Nephron (organoid): ENCODE results near the gene KCTD16.
A peak's percentile ranks its signal among the peaks of the same experiment; 100 is the strongest.

Experiments used
- H3K27ac Mint-ChIP-seq, 3 experiments: 2 replicates each; pipeline ENCODE4 v1.8.0; 2020; ENCODE audit warnings: mixed read lengths in 3 of 3, mild to moderate bottlenecking in 2 of 3, moderate library complexity in 1 of 3
- H3K27me3 Mint-ChIP-seq: 2 replicates; pipeline ENCODE4 v1.8.0; 2021; ENCODE audit warnings: low read depth, mild to moderate bottlenecking, moderate library complexity, mixed read lengths
- H3K36me3 Mint-ChIP-seq: 2 replicates; pipeline ENCODE4 v1.8.0; 2020; ENCODE audit warnings: low read depth, mixed read lengths
- H3K4me1 Mint-ChIP-seq: 2 replicates; pipeline ENCODE4 v1.8.0; 2020; ENCODE audit warnings: mixed read lengths
- H3K4me3 Mint-ChIP-seq, 3 experiments: 2 replicates each; pipeline ENCODE4 v1.8.0; 2020; ENCODE audit warnings: mild to moderate bottlenecking in 3 of 3, mixed read lengths in 3 of 3, moderate library complexity in 2 of 3
- H3K9me3 Mint-ChIP-seq: 2 replicates; pipeline ENCODE4 v1.8.0; 2020; ENCODE audit warnings: mixed read lengths
- TF ChIP-seq, protein P1 (sequence below), 3 experiments: fragments of 200-600 bp; sonication (generic); IDR thresholded peaks; one replicate each; pipeline ENCODE4 v1.5.0; 2021; ENCODE audit warnings: antibody characterized with exemption in 3 of 3; ENCODE audit not compliant: unreplicated experiment in 3 of 3

KCTD16 gene

GRCh38 chr5:144386315-144386714, 215.6 kb downstream of the KCTD16 start:
- H3K36me3 Mint-ChIP-seq, result no peaks in the 10 kb centered on the region
- peaks cover 1% of the 10 kb centered on the region for H3K9me3 Mint-ChIP-seq
- no peaks in the 10 kb centered on the region for H3K4me1 Mint-ChIP-seq
- TF ChIP-seq, protein P1, sequence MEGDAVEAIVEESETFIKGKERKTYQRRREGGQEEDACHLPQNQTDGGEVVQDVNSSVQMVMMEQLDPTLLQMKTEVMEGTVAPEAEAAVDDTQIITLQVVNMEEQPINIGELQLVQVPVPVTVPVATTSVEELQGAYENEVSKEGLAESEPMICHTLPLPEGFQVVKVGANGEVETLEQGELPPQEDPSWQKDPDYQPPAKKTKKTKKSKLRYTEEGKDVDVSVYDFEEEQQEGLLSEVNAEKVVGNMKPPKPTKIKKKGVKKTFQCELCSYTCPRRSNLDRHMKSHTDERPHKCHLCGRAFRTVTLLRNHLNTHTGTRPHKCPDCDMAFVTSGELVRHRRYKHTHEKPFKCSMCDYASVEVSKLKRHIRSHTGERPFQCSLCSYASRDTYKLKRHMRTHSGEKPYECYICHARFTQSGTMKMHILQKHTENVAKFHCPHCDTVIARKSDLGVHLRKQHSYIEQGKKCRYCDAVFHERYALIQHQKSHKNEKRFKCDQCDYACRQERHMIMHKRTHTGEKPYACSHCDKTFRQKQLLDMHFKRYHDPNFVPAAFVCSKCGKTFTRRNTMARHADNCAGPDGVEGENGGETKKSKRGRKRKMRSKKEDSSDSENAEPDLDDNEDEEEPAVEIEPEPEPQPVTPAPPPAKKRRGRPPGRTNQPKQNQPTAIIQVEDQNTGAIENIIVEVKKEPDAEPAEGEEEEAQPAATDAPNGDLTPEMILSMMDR (IDR thresholded peaks at IDR 0.05; ENCODE audit: unreplicated experiment in 3 of 3), result no peak
- no peaks in the 10 kb centered on the region for H3K27me3 Mint-ChIP-seq
- H3K4me3 Mint-ChIP-seq, result no peak overlapping the region
- no peak overlapping the region for H3K27ac Mint-ChIP-seq

DNA sequence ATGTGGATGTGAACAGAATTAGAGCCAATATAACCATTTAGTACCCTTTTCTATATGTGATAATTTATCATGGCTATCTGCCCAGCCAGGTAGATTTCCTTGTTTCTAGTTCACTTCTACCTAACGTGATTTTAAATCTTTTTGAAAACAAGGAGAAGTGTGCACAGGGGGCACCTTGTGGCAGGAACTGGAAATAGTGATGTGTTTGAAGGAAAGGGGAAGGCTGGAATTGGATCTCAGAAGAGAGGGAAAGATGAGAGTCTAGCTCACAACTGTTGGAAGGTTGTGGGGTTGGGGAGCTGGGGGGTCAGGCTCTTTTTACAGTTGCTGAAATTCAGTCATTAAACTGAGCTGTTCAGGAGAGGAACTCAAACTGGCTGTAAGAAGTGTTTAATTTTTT, 219.5 kb downstream of the KCTD16 start:
- no peak overlapping the region for H3K27ac Mint-ChIP-seq
- H3K9me3 Mint-ChIP-seq, result no peaks in the 10 kb centered on the region
- no peaks in the 10 kb centered on the region for H3K36me3 Mint-ChIP-seq
- H3K4me1 Mint-ChIP-seq, result no peaks in the 10 kb centered on the region
- no peaks in the 10 kb centered on the region for H3K27me3 Mint-ChIP-seq
- H3K4me3 Mint-ChIP-seq, result no peak overlapping the region
- TF ChIP-seq, protein P1 (IDR thresholded peaks at IDR 0.05; ENCODE audit: unreplicated experiment in 3 of 3), result peak; percentile 36 to 43 (median 36)

DNA sequence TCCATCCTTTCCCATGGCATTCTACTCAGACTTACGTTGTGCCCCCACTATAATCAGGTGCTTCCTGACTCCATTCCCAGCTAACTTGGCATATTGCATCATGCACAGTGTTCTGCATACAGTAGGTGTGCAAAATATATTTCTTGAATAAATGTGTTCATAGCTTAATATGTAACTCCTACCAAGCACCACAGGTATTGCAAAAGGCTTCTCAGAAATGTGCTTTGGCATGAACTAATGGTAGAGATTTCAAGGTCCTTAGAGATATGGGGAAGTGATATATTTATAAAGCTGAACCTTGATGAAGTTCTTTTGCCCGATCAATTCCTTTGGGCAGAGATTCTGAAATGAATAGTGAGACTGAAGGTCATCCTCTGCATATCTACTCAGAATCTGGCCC, 220.4 kb downstream of the KCTD16 start:
- Mint-ChIP-seq H3K9me3 (no peaks in the 10 kb centered on the region), H3K36me3 (no peaks in the 10 kb centered on the region), H3K27ac (no peak overlapping the region), H3K4me1 (no peaks in the 10 kb centered on the region), H3K27me3 (no peaks in the 10 kb centered on the region), H3K4me3 (no peak overlapping the region)
- TF ChIP-seq, protein P1 (IDR thresholded peaks at IDR 0.05; ENCODE audit: unreplicated experiment in 3 of 3), result no peak

GRCh38 chr5:144393641-144394435, 223.2 kb downstream of the KCTD16 start:
- no peak overlapping the region for H3K27ac Mint-ChIP-seq
- H3K4me1 Mint-ChIP-seq, result no peaks in the 10 kb centered on the region
- TF ChIP-seq, protein P1 (IDR thresholded peaks at IDR 0.05; ENCODE audit: unreplicated experiment in 3 of 3), result no peak
- H3K4me3 Mint-ChIP-seq, result no peak overlapping the region
- H3K36me3 Mint-ChIP-seq, result no peaks in the 10 kb centered on the region
- no peaks in the 10 kb centered on the region for H3K9me3 Mint-ChIP-seq
- no peaks in the 10 kb centered on the region for H3K27me3 Mint-ChIP-seq

GRCh38 chr5:144395704-144396103, 225.0 kb downstream of the KCTD16 start:
- Mint-ChIP-seq H3K4me3 (no peak overlapping the region), H3K4me1 (no peaks in the 10 kb centered on the region), H3K27ac (no peak overlapping the region), H3K27me3 (no peaks in the 10 kb centered on the region), H3K36me3 (no peaks in the 10 kb centered on the region), H3K9me3 (no peaks in the 10 kb centered on the region)
- TF ChIP-seq, protein P1 (IDR thresholded peaks at IDR 0.05; ENCODE audit: unreplicated experiment in 3 of 3), result no peak

DNA sequence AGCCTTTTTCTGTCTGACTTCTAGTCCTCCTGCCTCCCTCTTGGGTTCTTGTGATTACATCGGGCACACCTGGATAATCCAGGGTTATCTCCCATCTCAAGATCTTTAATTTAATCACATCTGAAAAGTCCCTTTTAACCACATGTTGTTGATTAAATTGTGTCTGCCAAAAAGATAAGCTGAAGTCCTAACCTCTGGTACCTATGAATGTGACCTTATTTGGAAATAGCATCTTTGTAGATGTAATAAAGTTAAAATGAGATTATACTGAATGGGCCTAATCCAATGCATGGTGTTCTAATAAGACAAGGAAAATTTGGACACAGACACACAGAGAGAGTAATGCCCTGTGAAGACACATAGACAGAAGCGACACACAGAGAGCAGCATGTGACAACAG, 232.4 kb downstream of the KCTD16 start:
- no peaks in the 10 kb centered on the region for H3K36me3 Mint-ChIP-seq
- no peaks in the 10 kb centered on the region for H3K4me1 Mint-ChIP-seq
- H3K4me3 Mint-ChIP-seq, result no peak overlapping the region
- peaks cover 3% of the 10 kb centered on the region for H3K27me3 Mint-ChIP-seq
- TF ChIP-seq, protein P1 (IDR thresholded peaks at IDR 0.05; ENCODE audit: unreplicated experiment in 3 of 3), result no peak
- H3K9me3 Mint-ChIP-seq, result no peaks in the 10 kb centered on the region
- no peak overlapping the region for H3K27ac Mint-ChIP-seq
